NCI-H1092 (cell line): ENCODE measurements around the gene SLC25A13.

Experiments
- DNase-seq: peaks from one replicate; lab custom pipeline; 2025; lab: John Stamatoyannopoulos, UW

Gene SLC25A13

GRCh38 chr7:96243241-96243640, 78.7 kb downstream of the SLC25A13 start:
- DNase-seq: no peak

GRCh38 chr7:96241855-96242254, 80.0 kb downstream of the SLC25A13 start:
- no peak for DNase-seq

GRCh38 chr7:96238976-96239766, 82.7 kb downstream of the SLC25A13 start:
- no peak for DNase-seq

GRCh38 chr7:96238474-96238873, 83.4 kb downstream of the SLC25A13 start:
- no peak for DNase-seq

- no peak for DNase-seq
Observed at GRCh38 chr7:96237040-96237439, 84.9 kb downstream of the SLC25A13 start.

- no peak for DNase-seq
Observed at GRCh38 chr7:96236198-96237039, 85.5 kb downstream of the SLC25A13 start.

- no peak for DNase-seq
Observed at GRCh38 chr7:96235281-96235680, 86.6 kb downstream of the SLC25A13 start.

- DNase-seq: no peak
Observed at GRCh38 chr7:96233528-96234154, 88.3 kb downstream of the SLC25A13 start.

- DNase-seq: no peak
Observed at GRCh38 chr7:96233084-96233483, 88.8 kb downstream of the SLC25A13 start.

- no peak for DNase-seq
Observed at GRCh38 chr7:96228760-96229159, 93.1 kb downstream of the SLC25A13 start.

- DNase-seq: no peak
Observed at GRCh38 chr7:96225251-96225650, 96.6 kb downstream of the SLC25A13 start.

- no peak for DNase-seq
Observed at GRCh38 chr7:96224685-96225084, 97.2 kb downstream of the SLC25A13 start.

GRCh38 chr7:96224073-96224472, 97.8 kb downstream of the SLC25A13 start:
- no peak for DNase-seq

GRCh38 chr7:96221888-96222287, 100.0 kb downstream of the SLC25A13 start:
- DNase-seq: no peak

- DNase-seq: no peak
Observed at GRCh38 chr7:96219378-96220130, 102.3 kb downstream of the SLC25A13 start.

GRCh38 chr7:96218664-96219243, 103.1 kb downstream of the SLC25A13 start:
- DNase-seq: no peak

GRCh38 chr7:96217147-96217546, 104.8 kb downstream of the SLC25A13 start:
- no peak for DNase-seq

GRCh38 chr7:96216373-96216772, 105.5 kb downstream of the SLC25A13 start:
- no peak for DNase-seq

GRCh38 chr7:96212474-96212873, 109.4 kb downstream of the SLC25A13 start:
- DNase-seq: no peak

- no peak for DNase-seq
Observed at GRCh38 chr7:96211954-96212353, 109.9 kb downstream of the SLC25A13 start.

- no peak for DNase-seq
Observed at GRCh38 chr7:96205665-96206064, 116.2 kb downstream of the SLC25A13 start.

GRCh38 chr7:96204601-96205000, 117.3 kb downstream of the SLC25A13 start:
- DNase-seq: no peak
